ENCODE data around the gene ALDH1A1. TPM values are rescaled to one million over a fixed set of nuclear protein-coding genes. Genes with fewer than 3 reads are reported as not detected.

The ALDH1A1 gene
- total RNA-seq, 1 donor from 2014 or later = 0.27 TPM

DNA sequence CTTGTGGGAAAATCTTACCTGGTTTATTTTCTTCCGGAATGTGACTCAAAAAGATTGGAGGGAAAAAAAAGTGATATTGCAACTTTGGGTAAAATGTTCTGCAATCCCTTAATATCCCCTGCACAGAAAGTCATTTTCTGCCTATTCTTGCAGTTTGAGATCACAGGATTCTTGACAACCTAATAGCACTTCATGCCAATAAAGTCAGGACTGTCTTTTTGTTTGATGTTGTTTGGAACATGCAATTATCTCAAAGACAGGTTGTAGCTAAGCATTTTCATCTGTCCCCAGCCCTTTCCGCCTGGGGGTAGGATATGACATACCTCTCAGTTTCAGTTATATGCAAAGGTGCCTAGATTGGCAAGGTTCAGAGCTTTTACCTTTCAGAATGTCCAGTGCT, 63.9 kb downstream of the ALDH1A1 start:
- H3K4me3 Mint-ChIP-seq (ENCODE audit: unreplicated experiment) = no peak overlapping the region
- H3K27ac Mint-ChIP-seq (ENCODE audit: unreplicated experiment) = no peak overlapping the region
- DNase-seq (ENCODE audit: low spot score) = no peak
- no peaks in the 10 kb centered on the region for H3K36me3 Mint-ChIP-seq (ENCODE audit: low read depth)
- H3K9me3 Mint-ChIP-seq (ENCODE audit: low read depth) = no peaks in the 10 kb centered on the region
- H3K4me1 Mint-ChIP-seq (ENCODE audit: low read depth) = no peaks in the 10 kb centered on the region
- no peak for TF ChIP-seq CTCF (IDR thresholded peaks at IDR 0.05)
- H3K27me3 Mint-ChIP-seq (ENCODE audit: low read depth) = peaks cover 39% of the 10 kb centered on the region

- no peak for TF ChIP-seq CTCF (IDR thresholded peaks at IDR 0.05)
- no peak for DNase-seq (ENCODE audit: low spot score)
- Mint-ChIP-seq H3K36me3 (ENCODE audit: low read depth) (no peaks in the 10 kb centered on the region), H3K4me1 (ENCODE audit: low read depth) (no peaks in the 10 kb centered on the region), H3K9me3 (ENCODE audit: low read depth) (no peaks in the 10 kb centered on the region), H3K27me3 (ENCODE audit: low read depth) (peaks cover 43% of the 10 kb centered on the region), H3K27ac (ENCODE audit: unreplicated experiment) (no peak overlapping the region), H3K4me3 (ENCODE audit: unreplicated experiment) (no peak overlapping the region)
Measured at GRCh38 chr9:72888067-72888466, 64.8 kb downstream of the ALDH1A1 start.

DNA sequence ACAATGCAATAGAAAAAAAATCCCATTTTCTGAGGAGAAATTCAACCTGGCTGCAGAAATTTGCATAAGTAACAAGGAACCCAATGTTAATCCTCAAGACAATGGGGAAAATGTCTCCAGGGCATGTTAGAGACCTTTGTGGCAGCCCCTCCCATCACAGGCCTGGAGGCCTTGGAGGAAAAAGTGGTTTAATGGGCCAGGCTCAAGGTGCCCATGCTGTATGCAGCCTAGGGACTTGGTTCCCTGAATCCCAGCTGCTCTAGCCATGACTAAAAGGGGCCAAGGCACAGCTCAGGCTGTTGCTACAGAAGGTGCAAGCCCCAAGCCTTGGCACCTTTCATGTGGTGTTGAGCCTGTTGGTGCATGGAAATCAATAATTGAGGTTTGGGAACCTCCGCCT, 66.5 kb downstream of the ALDH1A1 start:
- no peaks in the 10 kb centered on the region for H3K4me1 Mint-ChIP-seq (ENCODE audit: low read depth)
- H3K9me3 Mint-ChIP-seq (ENCODE audit: low read depth) = no peaks in the 10 kb centered on the region
- H3K27ac Mint-ChIP-seq (ENCODE audit: unreplicated experiment) = no peak overlapping the region
- TF ChIP-seq CTCF (IDR thresholded peaks at IDR 0.05) = no peak
- H3K27me3 Mint-ChIP-seq (ENCODE audit: low read depth) = peaks cover 33% of the 10 kb centered on the region
- H3K4me3 Mint-ChIP-seq (ENCODE audit: unreplicated experiment) = no peak overlapping the region
- no peak for DNase-seq (ENCODE audit: low spot score)
- no peaks in the 10 kb centered on the region for H3K36me3 Mint-ChIP-seq (ENCODE audit: low read depth)

GRCh38 chr9:72884508-72884907, 68.3 kb downstream of the ALDH1A1 start:
- no peak for TF ChIP-seq CTCF (IDR thresholded peaks at IDR 0.05)
- Mint-ChIP-seq H3K9me3 (ENCODE audit: low read depth) (no peaks in the 10 kb centered on the region), H3K27me3 (ENCODE audit: low read depth) (peaks cover 23% of the 10 kb centered on the region), H3K27ac (ENCODE audit: unreplicated experiment) (no peak overlapping the region), H3K4me1 (ENCODE audit: low read depth) (no peaks in the 10 kb centered on the region), H3K4me3 (ENCODE audit: unreplicated experiment) (no peak overlapping the region), H3K36me3 (ENCODE audit: low read depth) (no peaks in the 10 kb centered on the region)
- no peak for DNase-seq (ENCODE audit: low spot score)

DNA sequence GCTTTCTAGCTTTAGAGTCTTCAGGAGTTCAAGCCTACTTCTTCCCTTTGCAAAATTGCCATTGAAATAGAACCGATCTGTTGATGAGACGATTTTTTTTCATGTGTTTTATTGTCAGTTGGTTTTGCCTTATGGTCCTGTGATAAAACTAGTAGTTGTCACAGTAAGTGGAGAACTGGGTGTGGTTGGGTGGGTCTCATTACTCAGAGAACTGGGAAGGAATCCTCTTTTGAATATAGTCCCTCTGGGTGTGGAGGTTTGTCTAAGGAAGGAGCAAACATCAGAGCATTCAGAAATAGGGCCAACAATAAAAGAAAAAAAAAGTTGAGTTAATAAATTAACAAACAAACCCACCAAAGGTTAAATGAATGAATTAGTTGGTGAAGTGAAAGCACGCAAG, 69.0 kb downstream of the ALDH1A1 start:
- TF ChIP-seq CTCF (IDR thresholded peaks at IDR 0.05) = no peak
- DNase-seq (ENCODE audit: low spot score) = no peak
- no peak overlapping the region for H3K4me3 Mint-ChIP-seq (ENCODE audit: unreplicated experiment)
- H3K27me3 Mint-ChIP-seq (ENCODE audit: low read depth) = peaks cover 22% of the 10 kb centered on the region
- no peaks in the 10 kb centered on the region for H3K9me3 Mint-ChIP-seq (ENCODE audit: low read depth)
- H3K4me1 Mint-ChIP-seq (ENCODE audit: low read depth) = no peaks in the 10 kb centered on the region
- no peaks in the 10 kb centered on the region for H3K36me3 Mint-ChIP-seq (ENCODE audit: low read depth)
- H3K27ac Mint-ChIP-seq (ENCODE audit: unreplicated experiment) = no peak overlapping the region

Measured in chondrocyte (in vitro differentiated cells).